Adrenal gland (tissue), 12 donors: ENCODE measurements around the gene GLP1R. TPM values are rescaled to one million over a fixed set of nuclear protein-coding genes. Genes with fewer than 3 reads are reported as not detected.
"Not testable (repeated sequence)": the region's sequence is repeated elsewhere in the genome, so short reads cannot be mapped to it uniquely, and the experiment has no call there.

Experiments
- DNase-seq, 7 donors: peaks; one replicate each; pipeline ENCODE4 v3.0.0-alpha.2; 2019 to 2020
- H3K27ac ChIP-seq, 5 donors: fragments of 200-600 bp; sonication (generic) in 4 of 5; 1 replicate in 3 of 5; 2 replicates in 2 of 5; pipeline versions ENCODE4 v1.5.1 to v1.8.0; 2016 to 2020; ENCODE audit warnings: mild to moderate bottlenecking in 1 of 5
- H3K27me3 ChIP-seq: fragments of 200-600 bp; 2 replicates; pipeline ENCODE4 v1.8.0; 2021
- H3K36me3 ChIP-seq, 2 donors: fragments of 200-600 bp; replicated peaks in 1 of 2; 1 replicate in 1 of 2; 2 replicates in 1 of 2; pipeline versions ENCODE4 v1.5.1 to v1.8.0; 2018 to 2022
- H3K4me1 ChIP-seq, 2 donors: fragments of 200-600 bp; replicated peaks in 1 of 2; 1 replicate in 1 of 2; 2 replicates in 1 of 2; pipeline versions ENCODE4 v1.5.1 to v1.8.0; 2018 to 2021
- H3K4me3 ChIP-seq, 4 donors: fragments of 200-600 bp; sonication (generic) in 3 of 4; one replicate each; pipeline ENCODE4 v1.5.1; 2016 to 2018
- H3K9me3 ChIP-seq, 3 donors: fragments of 200-600 bp; sonication (generic) in 1 of 3; replicated peaks in 1 of 3; 1 replicate in 2 of 3; 2 replicates in 1 of 3; pipeline versions ENCODE4 v1.5.1 to v1.8.0; 2016 to 2021
- POLR2A ChIP-seq, 2 donors: fragments of 450-650 bp; IDR thresholded peaks; one replicate each; pipeline ENCODE4 v1.6.1; 2017; ENCODE audit warnings: antibody characterized with exemption in 2 of 2, mild to moderate bottlenecking in 2 of 2, moderate library complexity in 1 of 2
- WGBS, 4 donors: extraction: QIAGEN DNeasy Blood & Tissue Kit in 2 of 4; methylation state at CpG; one replicate each; pipeline versions ENCODE4 v1.1.5 to v1.1.7; 2013 to 2017; 5-methylcytosine and 5-hydroxymethylcytosine counted together
- intact Hi-C, 2 donors: fragments of 100-400 bp; cut with DNase I; formaldehyde crosslinking; loops; one replicate each; pipeline versions ENCODE4 v1.14.1 to v1.15.0; 2022 to 2023
- polyA plus RNA-seq, 3 donors: library from polyadenylated mRNA; stranded (reverse); fragments of 200-250 nt in 2 of 3; fragments of 350-450 nt in 1 of 3; fragmentation: Illumina TruSeq in 1 of 3; extraction: RNeasy Lipid Tissue Mini Kit (QIAGEN cat#74804) in 1 of 3; gene quantifications; one replicate each; pipeline ENCODE4 v1.2.3, GENCODE V29; 2013 to 2014
- total RNA-seq, 9 donors: library from RNA; depleted of rRNA in 4 of 9; stranded (reverse); fragments of >200 nt in 4 of 9; fragments of 120-200 nt in 1 of 9; fragmentation: NEBNext Ultra II Directional in 1 of 9; extraction: Animal tissue kit (Norgen Biotek cat#: 25700) in 1 of 9; gene quantifications; one replicate each; pipeline versions ENCODE4 v1.1.0 to v1.2.4, GENCODE V29; 2013 to 2023
- TF ChIP-seq, protein P1 (sequence below), 6 experiments: fragments of 450-650 bp in 4 of 6; fragments of 200-600 bp in 2 of 6; sonication (generic) in 1 of 6; IDR thresholded peaks; 1 replicate in 5 of 6; 2 replicates in 1 of 6; pipeline versions ENCODE4 v1.5.1 to v1.8.0; 2016 to 2021; ENCODE audit warnings: antibody characterized with exemption in 6 of 6, mild to moderate bottlenecking in 2 of 6, moderate library complexity in 1 of 6
- donor health status: healthy with polysubstance abuse.
- donor health status: Bipolar disorder and iron deficiency.
- donor health status: DM: yes; HTN: yes; CAD: no.
- donor health status: DM: no; HTN: no; CAD: no.
- donor health status: DM: no; HTN: no; CAD: no.
- donor health status: DM: yes; HTN: yes; CAD: no.

Gene GLP1R
- total and polyA plus RNA-seq, 12 donors, result 0.06 to 0.42 (median 0.11) TPM; not detected in 7

DNA sequence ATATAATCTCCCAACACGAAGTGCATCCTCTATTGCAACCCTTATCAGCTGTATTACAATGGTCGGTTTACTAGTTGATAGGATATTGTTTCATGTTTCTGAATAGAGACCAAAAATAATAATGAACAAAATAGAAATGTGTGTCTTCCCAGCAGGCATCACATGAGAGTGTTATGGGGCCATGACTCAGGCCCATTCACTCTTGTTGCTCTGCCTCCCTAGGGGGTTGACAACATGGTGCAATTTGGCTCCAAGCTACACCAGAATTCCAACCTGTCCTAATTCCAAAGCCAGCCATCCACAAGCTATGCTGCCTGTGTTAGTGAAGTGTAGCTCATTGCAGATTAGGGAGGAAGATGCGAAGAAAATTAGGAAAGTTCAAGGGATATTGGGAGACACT lies 79.5 kb downstream of the GLP1R start:
- H3K36me3 ChIP-seq, result no peaks in the 10 kb centered on the region
- DNase-seq, result no peak
- WGBS, 4 donors, result 52 to 85% (median 57%) methylated on average over 3 of the region's 3 CpGs
- no peaks in the 10 kb centered on the region for H3K9me3 ChIP-seq
- no peak overlapping the region for H3K27ac ChIP-seq
- no peaks in the 10 kb centered on the region for H3K4me1 ChIP-seq
- H3K27me3 ChIP-seq, result no peaks in the 10 kb centered on the region
- no peak for TF ChIP-seq POLR2A (IDR thresholded peaks at IDR 0.05)
- TF ChIP-seq, protein P1, sequence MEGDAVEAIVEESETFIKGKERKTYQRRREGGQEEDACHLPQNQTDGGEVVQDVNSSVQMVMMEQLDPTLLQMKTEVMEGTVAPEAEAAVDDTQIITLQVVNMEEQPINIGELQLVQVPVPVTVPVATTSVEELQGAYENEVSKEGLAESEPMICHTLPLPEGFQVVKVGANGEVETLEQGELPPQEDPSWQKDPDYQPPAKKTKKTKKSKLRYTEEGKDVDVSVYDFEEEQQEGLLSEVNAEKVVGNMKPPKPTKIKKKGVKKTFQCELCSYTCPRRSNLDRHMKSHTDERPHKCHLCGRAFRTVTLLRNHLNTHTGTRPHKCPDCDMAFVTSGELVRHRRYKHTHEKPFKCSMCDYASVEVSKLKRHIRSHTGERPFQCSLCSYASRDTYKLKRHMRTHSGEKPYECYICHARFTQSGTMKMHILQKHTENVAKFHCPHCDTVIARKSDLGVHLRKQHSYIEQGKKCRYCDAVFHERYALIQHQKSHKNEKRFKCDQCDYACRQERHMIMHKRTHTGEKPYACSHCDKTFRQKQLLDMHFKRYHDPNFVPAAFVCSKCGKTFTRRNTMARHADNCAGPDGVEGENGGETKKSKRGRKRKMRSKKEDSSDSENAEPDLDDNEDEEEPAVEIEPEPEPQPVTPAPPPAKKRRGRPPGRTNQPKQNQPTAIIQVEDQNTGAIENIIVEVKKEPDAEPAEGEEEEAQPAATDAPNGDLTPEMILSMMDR (IDR thresholded peaks at IDR 0.05), result no peak
- H3K4me3 ChIP-seq, result no peak overlapping the region
- intact Hi-C loops, result no loop called here

DNA sequence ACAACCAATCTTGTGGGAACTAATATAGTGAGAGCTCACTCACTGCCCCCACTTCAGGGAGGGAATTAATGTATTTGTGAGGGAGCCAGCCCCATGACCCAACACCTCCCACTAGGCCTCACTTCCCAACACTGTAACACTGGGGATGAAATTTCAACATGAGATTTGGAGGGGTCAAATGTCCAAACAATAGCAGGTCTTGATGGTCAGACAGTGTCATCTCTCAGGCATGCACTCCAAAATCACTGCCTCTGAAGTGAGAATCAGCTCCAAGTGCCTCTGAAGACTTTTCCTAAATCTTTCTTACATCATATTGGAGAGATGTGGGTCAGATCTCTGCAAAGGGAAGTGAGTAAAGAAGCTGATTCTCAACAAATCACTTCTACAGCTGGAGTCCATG lies 80.3 kb downstream of the GLP1R start:
- no peaks in the 10 kb centered on the region for H3K9me3 ChIP-seq
- H3K27me3 ChIP-seq, result no peaks in the 10 kb centered on the region
- DNase-seq, result no peak
- TF ChIP-seq, protein P1 (IDR thresholded peaks at IDR 0.05), result no peak
- TF ChIP-seq POLR2A (IDR thresholded peaks at IDR 0.05), result no peak
- no peak overlapping the region for H3K4me3 ChIP-seq
- intact Hi-C loops, result no loop called here
- no peaks in the 10 kb centered on the region for H3K36me3 ChIP-seq
- no peak overlapping the region for H3K27ac ChIP-seq
- no peaks in the 10 kb centered on the region for H3K4me1 ChIP-seq

DNA sequence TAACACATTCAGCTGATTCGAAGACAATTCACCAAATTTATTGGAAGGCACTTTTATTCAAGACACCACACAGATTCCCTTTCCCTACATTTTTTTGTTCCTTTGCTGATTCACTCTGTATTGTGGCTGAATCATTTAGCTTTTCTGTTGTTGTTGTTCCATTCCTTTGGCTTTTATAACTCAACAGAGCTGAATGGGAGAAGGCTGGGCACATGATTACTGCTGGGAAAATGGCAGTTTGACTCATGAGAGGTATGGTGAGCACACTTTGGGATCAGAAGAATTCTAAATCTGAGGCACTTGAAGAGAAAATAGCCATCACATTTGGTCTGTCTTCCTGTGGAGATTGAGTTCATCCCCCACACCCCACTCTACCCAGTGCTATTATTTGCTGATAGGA lies 82.1 kb downstream of the GLP1R start:
- H3K27me3 ChIP-seq, result no peaks in the 10 kb centered on the region
- H3K27ac ChIP-seq, result no peak overlapping the region
- no peaks in the 10 kb centered on the region for H3K4me1 ChIP-seq
- no peaks in the 10 kb centered on the region for H3K9me3 ChIP-seq
- no peak for DNase-seq
- intact Hi-C loops, result no loop called here
- H3K36me3 ChIP-seq, result no peaks in the 10 kb centered on the region
- no peak overlapping the region for H3K4me3 ChIP-seq
- TF ChIP-seq, protein P1 (IDR thresholded peaks at IDR 0.05), result no peak
- no peak for TF ChIP-seq POLR2A (IDR thresholded peaks at IDR 0.05)
- 84 to 92% (median 88%) methylated on average over 1 of the region's 1 CpG for WGBS, 4 donors

DNA sequence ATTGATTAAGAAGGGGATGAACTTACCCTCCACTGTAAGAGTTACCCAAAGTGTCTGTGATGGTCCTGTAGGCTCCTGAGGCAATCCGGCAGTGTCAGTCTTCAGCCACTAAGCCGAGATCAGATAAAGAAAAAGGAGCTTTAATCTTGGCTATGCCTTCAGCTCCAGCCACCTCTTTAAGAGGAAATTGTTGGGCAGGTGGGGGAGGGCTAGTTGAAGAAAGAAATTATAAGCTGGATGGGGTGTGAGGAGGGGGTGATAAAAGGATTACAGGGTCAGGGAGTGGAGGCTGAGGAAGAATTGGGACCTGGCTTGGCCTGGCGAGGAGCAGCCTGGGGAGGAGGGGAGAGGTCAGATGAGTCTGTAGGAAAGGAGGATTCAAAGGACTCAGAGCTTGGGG lies 86.2 kb downstream of the GLP1R start:
- H3K9me3 ChIP-seq, intact Hi-C loops, H3K4me1 ChIP-seq, H3K27ac ChIP-seq, H3K27me3 ChIP-seq, DNase-seq, H3K36me3 ChIP-seq, H3K4me3 ChIP-seq: not testable (repeated sequence)
- 48 to 64% (median 56%) methylated on average over 3 of the region's 3 CpGs for WGBS, 4 donors

DNA sequence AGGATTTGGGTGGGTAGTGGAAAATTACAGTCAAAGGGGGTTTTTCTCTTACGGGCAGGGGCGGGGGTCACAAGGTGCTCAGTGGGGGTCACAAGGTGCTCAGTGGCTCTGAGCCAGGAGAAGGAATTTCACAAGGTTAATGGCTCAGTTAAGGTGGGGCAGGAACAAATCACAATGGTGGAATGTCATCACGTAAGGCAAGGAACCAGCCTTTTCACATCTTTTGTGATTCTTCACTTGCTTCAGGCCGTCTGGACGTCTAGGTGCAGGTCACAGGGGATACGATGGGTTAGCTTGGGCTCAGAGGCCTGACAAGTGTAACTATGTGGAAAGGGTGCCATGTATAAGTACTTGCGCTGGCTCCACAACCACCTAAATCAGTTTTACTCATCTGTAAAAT lies 87.6 kb downstream of the GLP1R start:
- H3K4me3 ChIP-seq, H3K4me1 ChIP-seq, intact Hi-C loops, H3K36me3 ChIP-seq, H3K27me3 ChIP-seq, DNase-seq, H3K9me3 ChIP-seq, H3K27ac ChIP-seq: not testable (repeated sequence)
- 71 to 73% (median 72%) methylated on average over 7 of the region's 7 CpGs for WGBS, 4 donors
